K562 (cell line): ENCODE data around the gene DGCR8. TPM values are rescaled to one million over a fixed set of nuclear protein-coding genes. Genes with fewer than 3 reads are reported as not detected.

Source experiments
- CCNT2 ChIP-seq: IDR thresholded peaks from 2 replicates; pipeline ENCODE4 v1.6.1; 2011; ENCODE audit warnings: borderline replicate concordance, low read depth, mild to moderate bottlenecking, moderate library complexity, mixed read lengths, low read length; ENCODE audit not compliant: insufficient read length; ENCODE audit errors: extremely low read depth
- HDAC3 ChIP-seq: fragments of 450-650 bp; IDR thresholded peaks from 2 replicates; pipeline ENCODE4 v1.6.1; 2018; ENCODE audit warnings: borderline replicate concordance, mild to moderate bottlenecking, moderate library complexity; ENCODE audit not compliant: partially characterized antibody
- MCM5 ChIP-seq: fragments of 450-650 bp; IDR thresholded peaks from 2 replicates; pipeline ENCODE4 v1.6.1; 2016; ENCODE audit warnings: low read depth
- MEF2D ChIP-seq: conservative IDR thresholded peaks from 2 replicates; pipeline ENCODE4 v1.6.1; 2016; ENCODE audit warnings: low read depth, missing genetic modification characterization, missing compliant biosample characterization
- TGIF2 ChIP-seq: sonication (generic); formaldehyde crosslinking; IDR thresholded peaks from 2 replicates; pipeline ENCODE4 v1.8.1; 2022; ENCODE audit warnings: mild to moderate bottlenecking, missing genetic modification reagents, moderate library complexity
- YBX1 ChIP-seq: fragments of 450-650 bp; IDR thresholded peaks from 2 replicates; pipeline ENCODE4 v1.7.1; 2016; ENCODE audit warnings: mild to moderate bottlenecking
- ZNF143 ChIP-seq: sonication (generic); formaldehyde crosslinking; IDR thresholded peaks from 2 replicates; pipeline ENCODE4 v1.9.0; 2022; ENCODE audit warnings: mild to moderate bottlenecking, missing genetic modification reagents
- ZNF444 ChIP-seq: fragments of 250-450 bp; sonication (Bioruptor Pico); IDR thresholded peaks from 2 replicates; pipeline ENCODE4 v1.4.0; 2020; ENCODE audit warnings: mild to moderate bottlenecking, moderate library complexity
- polyA plus RNA-seq, 8 experiments: library from polyadenylated mRNA; depleted of rRNA in 4 of 8; stranded (reverse) in 5 of 8; unstranded in 3 of 8; fragments of >200 nt; fragmentation: Nextera tagmentation in 2 of 8; fragmentation: Illumina TruSeq in 1 of 8; extraction: Ambion mirVana in 2 of 8; extraction: Trizol in 1 of 8; gene quantifications; 2 replicates each; pipeline versions ENCODE4 v1.2.1 to v1.2.3, GENCODE V29; 2011 to 2014; ENCODE audit warnings: inconsistent platforms in 1 of 8, missing spikeins in 1 of 8
- total RNA-seq, 7 experiments: library from RNA; depleted of rRNA in 6 of 7; stranded (reverse); fragments of >200 nt in 6 of 7; fragmentation: Illumina TruSeq in 2 of 7; extraction: Trizol in 2 of 7; gene quantifications; 2 replicates each; pipeline versions ENCODE4 v1.2.1 to v1.2.3, GENCODE V29; 2011 to 2021; ENCODE audit warnings: low replicate concordance in 1 of 7
- TF ChIP-seq, protein P1 (sequence below): fragments of 250-450 bp; sonication (Bioruptor Pico); IDR thresholded peaks from 2 replicates; pipeline ENCODE4 v1.9.0; 2021; ENCODE audit warnings: mild to moderate bottlenecking, inconsistent platforms

Gene DGCR8
- total and polyA plus RNA-seq, 9 of the 15 experiments (the other 6 are each of a cell fraction or from before 2014, with no cell fraction given) = 5.9 to 144 (median 80.1) TPM

DNA sequence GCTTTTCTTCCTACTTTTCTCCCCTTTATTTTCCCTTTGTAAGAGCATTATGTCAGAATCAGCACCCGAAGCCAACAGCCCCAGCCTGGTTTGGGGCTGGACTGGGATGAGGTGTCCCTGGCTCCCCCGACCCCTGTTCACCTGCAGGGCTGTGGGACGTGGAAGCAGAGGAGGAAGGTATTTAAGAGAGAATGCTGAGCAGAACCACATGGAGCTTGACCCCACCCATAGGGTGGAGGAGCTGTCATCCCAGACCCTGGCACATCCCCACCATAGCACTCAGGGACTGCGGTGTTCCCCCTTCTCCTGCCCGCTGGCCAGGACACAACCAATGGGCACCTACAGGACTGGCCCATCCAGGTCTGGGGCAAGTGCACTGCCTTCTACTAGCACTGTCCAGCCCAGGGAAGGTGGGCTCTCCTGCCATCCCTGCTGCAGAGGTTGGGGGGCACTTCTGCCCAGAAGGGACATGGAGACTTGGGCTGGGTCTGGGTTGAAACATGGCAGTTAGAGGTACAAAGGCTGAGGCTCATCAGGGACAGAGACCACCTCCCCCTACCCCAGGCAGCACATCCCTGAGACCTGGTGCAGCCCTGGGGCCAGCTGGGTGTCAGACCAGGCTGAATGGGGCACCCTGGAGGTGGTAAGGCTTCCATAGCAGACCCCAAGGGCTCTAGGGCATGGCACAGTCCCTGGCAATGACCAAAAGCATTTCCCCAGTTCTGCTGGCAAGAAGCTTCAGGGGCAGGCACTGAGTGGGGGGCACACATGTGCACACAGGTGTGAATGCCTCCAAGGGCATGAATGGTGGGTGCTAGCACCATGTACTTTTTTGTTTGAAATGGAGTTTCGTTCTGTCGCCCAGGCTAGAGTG, 39.5 kb upstream of the DGCR8 start (continued):
- no peak for TF ChIP-seq HDAC3
- no peak for TF ChIP-seq ZNF444 (CRISPR knock-in tag)
- TF ChIP-seq, protein P1, sequence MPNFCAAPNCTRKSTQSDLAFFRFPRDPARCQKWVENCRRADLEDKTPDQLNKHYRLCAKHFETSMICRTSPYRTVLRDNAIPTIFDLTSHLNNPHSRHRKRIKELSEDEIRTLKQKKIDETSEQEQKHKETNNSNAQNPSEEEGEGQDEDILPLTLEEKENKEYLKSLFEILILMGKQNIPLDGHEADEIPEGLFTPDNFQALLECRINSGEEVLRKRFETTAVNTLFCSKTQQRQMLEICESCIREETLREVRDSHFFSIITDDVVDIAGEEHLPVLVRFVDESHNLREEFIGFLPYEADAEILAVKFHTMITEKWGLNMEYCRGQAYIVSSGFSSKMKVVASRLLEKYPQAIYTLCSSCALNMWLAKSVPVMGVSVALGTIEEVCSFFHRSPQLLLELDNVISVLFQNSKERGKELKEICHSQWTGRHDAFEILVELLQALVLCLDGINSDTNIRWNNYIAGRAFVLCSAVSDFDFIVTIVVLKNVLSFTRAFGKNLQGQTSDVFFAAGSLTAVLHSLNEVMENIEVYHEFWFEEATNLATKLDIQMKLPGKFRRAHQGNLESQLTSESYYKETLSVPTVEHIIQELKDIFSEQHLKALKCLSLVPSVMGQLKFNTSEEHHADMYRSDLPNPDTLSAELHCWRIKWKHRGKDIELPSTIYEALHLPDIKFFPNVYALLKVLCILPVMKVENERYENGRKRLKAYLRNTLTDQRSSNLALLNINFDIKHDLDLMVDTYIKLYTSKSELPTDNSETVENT (CRISPR knock-in tag) = peak; percentile 61; the same call in 1 of the 2 replicates
- no peak for TF ChIP-seq ZNF143 (CRISPR knock-in tag)
- TF ChIP-seq MCM5 = no peak
- TF ChIP-seq TGIF2 (CRISPR knock-in tag) = no peak
- TF ChIP-seq MEF2D (tag) = no peak
- TF ChIP-seq YBX1 = no peak
- TF ChIP-seq CCNT2 = no peak
